Liver (tissue), 3 donors: Measurements from ENCODE around the gene GREM1.

Experiments used
- ATF3 ChIP-seq: IDR thresholded peaks from 2 replicates; pipeline ENCODE4 v1.6.1; 2016; ENCODE audit warnings: antibody characterized with exemption
- CTCF ChIP-seq: fragments of 150-350 bp; IDR thresholded peaks from 2 replicates; pipeline ENCODE4 v1.5.1; 2017; ENCODE audit warnings: improper control_type of control experiment, low read depth, low read length; ENCODE audit not compliant: missing input control
- EGR1 ChIP-seq, 2 donors: IDR thresholded peaks; 2 replicates each; pipeline ENCODE4 v1.6.1; 2016 to 2018; ENCODE audit warnings: antibody characterized with exemption in 2 of 2, low read depth in 2 of 2
- GABPA ChIP-seq, 2 donors: IDR thresholded peaks in 1 of 2; conservative IDR thresholded peaks in 1 of 2; 2 replicates each; pipeline ENCODE4 v1.6.1; 2016; ENCODE audit warnings: antibody characterized with exemption in 2 of 2, mild to moderate bottlenecking in 1 of 2, moderate library complexity in 1 of 2
- JUND ChIP-seq, 2 donors: IDR thresholded peaks; 2 replicates each; pipeline ENCODE4 v1.6.1; 2016; ENCODE audit warnings: antibody characterized with exemption in 2 of 2
- MAX ChIP-seq: IDR thresholded peaks from 2 replicates; pipeline ENCODE4 v1.6.1; 2016; ENCODE audit warnings: antibody characterized with exemption
- NR2F2 ChIP-seq: IDR thresholded peaks from 2 replicates; pipeline ENCODE4 v1.6.1; 2016; ENCODE audit warnings: antibody characterized with exemption
- REST ChIP-seq: IDR thresholded peaks from 2 replicates; pipeline ENCODE4 v1.6.1; 2016; ENCODE audit warnings: antibody characterized with exemption, mild to moderate bottlenecking
- TAF1 ChIP-seq: conservative IDR thresholded peaks from 2 replicates; pipeline ENCODE4 v1.6.1; 2016; ENCODE audit warnings: antibody characterized with exemption, mild to moderate bottlenecking
- YY1 ChIP-seq: IDR thresholded peaks from 2 replicates; pipeline ENCODE4 v1.6.1; 2016; ENCODE audit warnings: antibody characterized with exemption, mild to moderate bottlenecking
- ZBTB33 ChIP-seq: IDR thresholded peaks from 2 replicates; pipeline ENCODE4 v1.6.1; 2016; ENCODE audit warnings: antibody characterized with exemption
- donor health status: healthy.
- donor health status: healthy.

GRCh38 chr15:32775103-32775502, 57.3 kb downstream of the GREM1 start:
- no peak for TF ChIP-seq CTCF
- no peak for TF ChIP-seq YY1
- TF ChIP-seq EGR1 (IDR thresholded peaks at IDR 0.05; ENCODE audit: low read depth in 2 of 2): no peak
- TF ChIP-seq ZBTB33: no peak
- no peak for TF ChIP-seq ATF3
- no peak for TF ChIP-seq REST
- no peak for TF ChIP-seq NR2F2
- no peak for TF ChIP-seq MAX
- no peak for TF ChIP-seq JUND (IDR thresholded peaks at IDR 0.05)
- no peak for TF ChIP-seq GABPA (IDR thresholded peaks at IDR 0.05 in 1 of 2, conservative IDR thresholded peaks at IDR 0.05 in 1 of 2)
- TF ChIP-seq TAF1: no peak
